ENCODE measurements around the gene BMPR1B.

The BMPR1B gene

GRCh38 chr4:95193391-95194224 is 435.9 kb downstream of the BMPR1B start:
- FAIRE-seq = no peak

- FAIRE-seq = no peak
These were observed 439.6 kb downstream of the BMPR1B start for GRCh38 chr4:95197353-95197752.

GRCh38 chr4:95198961-95199360 is 441.2 kb downstream of the BMPR1B start:
- FAIRE-seq = no peak

GRCh38 chr4:95204267-95204844 is 446.6 kb downstream of the BMPR1B start:
- FAIRE-seq = no peak

GRCh38 chr4:95204873-95205272 is 447.1 kb downstream of the BMPR1B start:
- no peak for FAIRE-seq

All from islet of Langerhans (tissue), 1 donor.